GM23338 (cell line): Measurements from ENCODE around the gene PTGFR.

Experiments used
- EZH2phosphoT487 ChIP-seq: fragments of 200-600 bp; sonication (generic); IDR thresholded peaks from one replicate; pipeline ENCODE4 v1.8.1; 2018; ENCODE audit warnings: antibody characterized with exemption; ENCODE audit not compliant: unreplicated experiment
- POLR2AphosphoS5 ChIP-seq: IDR thresholded peaks from 2 replicates; pipeline ENCODE4 v1.6.1; 2016; ENCODE audit warnings: antibody characterized with exemption, low read depth
- TF ChIP-seq, protein P1 (sequence below), 2 experiments: fragments of 200-600 bp in 1 of 2; sonication (generic) in 1 of 2; conservative IDR thresholded peaks; 2 replicates each; pipeline versions ENCODE4 v1.5.1 to v1.6.1; 2016 to 2017; ENCODE audit warnings: antibody characterized with exemption in 2 of 2, low read depth in 2 of 2, mild to moderate bottlenecking in 2 of 2, moderate library complexity in 1 of 2

GRCh38 chr1:78553859-78554258 lies 63.1 kb downstream of the PTGFR start:
- TF ChIP-seq EZH2phosphoT487 (no peak), POLR2AphosphoS5 (no peak)
- TF ChIP-seq, protein P1, sequence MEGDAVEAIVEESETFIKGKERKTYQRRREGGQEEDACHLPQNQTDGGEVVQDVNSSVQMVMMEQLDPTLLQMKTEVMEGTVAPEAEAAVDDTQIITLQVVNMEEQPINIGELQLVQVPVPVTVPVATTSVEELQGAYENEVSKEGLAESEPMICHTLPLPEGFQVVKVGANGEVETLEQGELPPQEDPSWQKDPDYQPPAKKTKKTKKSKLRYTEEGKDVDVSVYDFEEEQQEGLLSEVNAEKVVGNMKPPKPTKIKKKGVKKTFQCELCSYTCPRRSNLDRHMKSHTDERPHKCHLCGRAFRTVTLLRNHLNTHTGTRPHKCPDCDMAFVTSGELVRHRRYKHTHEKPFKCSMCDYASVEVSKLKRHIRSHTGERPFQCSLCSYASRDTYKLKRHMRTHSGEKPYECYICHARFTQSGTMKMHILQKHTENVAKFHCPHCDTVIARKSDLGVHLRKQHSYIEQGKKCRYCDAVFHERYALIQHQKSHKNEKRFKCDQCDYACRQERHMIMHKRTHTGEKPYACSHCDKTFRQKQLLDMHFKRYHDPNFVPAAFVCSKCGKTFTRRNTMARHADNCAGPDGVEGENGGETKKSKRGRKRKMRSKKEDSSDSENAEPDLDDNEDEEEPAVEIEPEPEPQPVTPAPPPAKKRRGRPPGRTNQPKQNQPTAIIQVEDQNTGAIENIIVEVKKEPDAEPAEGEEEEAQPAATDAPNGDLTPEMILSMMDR (conservative IDR thresholded peaks at IDR 0.05; ENCODE audit: low read depth in 2 of 2): peak; percentile 54 to 70
